Measurements from ENCODE around the gene GNPDA1.
A peak's percentile ranks its signal among the peaks of the same experiment; 100 is the strongest.

GNPDA1 gene

DNA sequence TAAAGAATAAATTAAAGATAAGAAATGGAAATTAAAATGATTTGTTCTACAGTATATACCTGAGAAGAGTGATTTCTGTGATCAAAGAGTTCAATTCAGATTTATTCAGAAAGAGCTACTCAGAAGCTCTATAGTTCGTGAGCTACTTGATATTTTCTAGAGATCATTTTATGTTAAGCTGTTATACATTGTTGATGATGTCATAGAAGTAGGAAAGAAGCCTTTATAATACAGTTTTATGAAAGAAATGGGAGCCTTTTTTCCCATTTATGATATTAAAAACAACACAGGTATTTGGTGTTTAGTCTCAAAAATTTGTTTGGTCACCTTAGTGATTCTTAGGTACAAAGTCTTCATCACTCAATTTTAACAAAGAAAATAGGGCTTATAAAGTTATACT, 23.1 kb downstream of the GNPDA1 start:
- DNase-seq = no peak

DNA sequence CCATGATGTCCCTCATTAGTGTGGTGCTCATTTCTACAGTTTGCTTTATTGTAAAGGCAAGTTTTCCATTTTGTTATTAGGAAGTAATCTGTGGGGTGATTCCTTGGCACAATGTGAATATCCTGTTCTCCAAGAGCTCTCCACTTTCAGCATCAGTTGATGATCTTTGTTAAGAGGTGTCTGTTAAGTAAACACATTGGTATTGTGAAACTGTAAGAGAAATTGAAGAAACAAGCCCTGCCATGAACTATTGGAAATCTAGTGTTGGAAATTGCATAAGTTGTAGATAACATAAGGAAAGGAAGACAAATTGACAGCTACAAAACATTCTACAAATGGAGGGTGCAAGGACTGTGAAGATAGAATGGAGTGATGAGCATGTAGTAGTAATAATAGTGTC, 26.8 kb downstream of the GNPDA1 start:
- DNase-seq = no peak

DNA sequence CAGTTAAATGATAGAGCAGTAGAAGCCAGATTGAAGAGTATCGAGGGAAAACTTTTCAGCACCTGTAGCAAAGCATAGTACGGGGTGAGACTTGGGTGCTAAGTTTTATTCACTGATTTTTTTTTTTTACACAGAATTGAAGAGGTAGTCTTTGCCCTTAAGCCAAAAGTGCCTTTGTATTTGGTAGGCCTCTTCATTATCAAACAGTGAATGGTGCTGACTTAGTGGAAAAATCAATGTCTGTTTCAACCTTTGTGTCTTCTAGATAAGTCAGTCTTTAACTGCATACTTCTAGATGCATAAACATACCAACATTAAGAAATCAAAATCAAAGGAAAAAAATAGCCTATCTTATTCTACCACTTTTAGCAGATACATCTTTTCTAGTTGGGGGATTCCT, 30.2 kb downstream of the GNPDA1 start:
- DNase-seq = no peak

DNA sequence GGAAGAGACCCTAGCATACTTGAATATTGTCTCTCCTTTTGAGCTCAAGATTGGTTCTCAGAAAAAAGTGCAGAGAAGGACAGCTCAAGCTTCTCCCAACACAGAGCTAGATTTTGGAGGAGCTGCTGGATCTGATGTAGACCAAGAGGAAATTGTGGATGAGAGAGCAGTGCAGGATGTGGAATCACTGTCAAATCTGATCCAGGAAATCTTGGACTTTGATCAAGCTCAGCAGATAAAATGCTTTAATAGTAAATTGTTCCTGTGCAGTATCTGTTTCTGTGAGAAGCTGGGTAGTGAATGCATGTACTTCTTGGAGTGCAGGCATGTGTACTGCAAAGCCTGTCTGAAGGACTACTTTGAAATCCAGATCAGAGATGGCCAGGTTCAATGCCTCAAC, 34.4 kb downstream of the GNPDA1 start:
- no peak for DNase-seq

DNA sequence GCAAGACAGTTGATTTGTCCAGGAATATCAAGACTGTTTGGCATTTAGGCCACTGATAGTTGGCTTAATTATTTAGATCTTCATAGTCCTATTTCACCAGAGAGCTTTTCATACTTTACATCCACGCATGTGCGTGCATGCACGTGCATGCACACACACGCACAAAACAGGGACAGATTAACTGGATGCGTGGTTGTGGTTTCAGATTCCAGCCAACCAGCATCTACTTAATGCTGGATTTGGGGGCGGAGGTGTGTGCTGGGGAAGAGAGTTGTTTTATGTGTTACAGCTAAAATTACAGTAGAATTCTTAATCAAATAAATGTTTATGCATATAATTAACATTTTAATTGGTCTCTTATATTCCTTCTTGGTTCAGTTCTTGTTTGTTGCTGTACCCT, 36.7 kb downstream of the GNPDA1 start:
- no peak for DNase-seq

DNA sequence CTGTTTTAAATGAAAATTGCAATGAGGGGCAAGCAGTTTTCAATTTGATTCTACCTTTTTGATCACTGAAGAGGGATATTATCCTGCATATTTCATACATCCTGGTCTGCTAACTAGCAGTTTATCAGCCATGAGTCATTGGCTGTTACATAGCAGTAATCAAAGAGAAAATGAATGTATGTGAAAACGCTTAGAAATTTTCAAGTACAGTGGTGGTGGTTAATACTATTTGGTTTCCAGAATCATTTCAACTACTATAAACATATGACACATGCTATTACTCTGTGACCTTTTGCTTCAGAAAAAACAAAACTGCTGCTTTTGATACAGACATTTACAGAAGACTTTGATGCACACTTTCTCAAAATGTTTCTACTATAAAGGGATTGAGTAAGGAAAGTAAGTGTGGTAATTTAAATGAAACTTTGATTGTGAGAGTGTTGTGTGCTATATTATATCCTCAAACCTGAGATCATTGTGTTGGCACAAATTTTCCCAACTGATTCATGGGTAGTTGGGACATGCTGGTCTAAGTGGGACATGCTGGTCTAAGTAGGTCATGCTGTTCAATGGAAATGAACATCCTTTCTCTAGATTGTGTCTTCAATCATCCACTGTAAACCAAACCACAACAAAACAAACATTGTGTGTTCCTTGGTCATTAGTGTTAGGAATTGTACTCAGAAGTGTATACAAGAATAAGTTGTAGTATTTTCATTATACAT, 38.8 kb downstream of the GNPDA1 start:
- no peak for DNase-seq

DNA sequence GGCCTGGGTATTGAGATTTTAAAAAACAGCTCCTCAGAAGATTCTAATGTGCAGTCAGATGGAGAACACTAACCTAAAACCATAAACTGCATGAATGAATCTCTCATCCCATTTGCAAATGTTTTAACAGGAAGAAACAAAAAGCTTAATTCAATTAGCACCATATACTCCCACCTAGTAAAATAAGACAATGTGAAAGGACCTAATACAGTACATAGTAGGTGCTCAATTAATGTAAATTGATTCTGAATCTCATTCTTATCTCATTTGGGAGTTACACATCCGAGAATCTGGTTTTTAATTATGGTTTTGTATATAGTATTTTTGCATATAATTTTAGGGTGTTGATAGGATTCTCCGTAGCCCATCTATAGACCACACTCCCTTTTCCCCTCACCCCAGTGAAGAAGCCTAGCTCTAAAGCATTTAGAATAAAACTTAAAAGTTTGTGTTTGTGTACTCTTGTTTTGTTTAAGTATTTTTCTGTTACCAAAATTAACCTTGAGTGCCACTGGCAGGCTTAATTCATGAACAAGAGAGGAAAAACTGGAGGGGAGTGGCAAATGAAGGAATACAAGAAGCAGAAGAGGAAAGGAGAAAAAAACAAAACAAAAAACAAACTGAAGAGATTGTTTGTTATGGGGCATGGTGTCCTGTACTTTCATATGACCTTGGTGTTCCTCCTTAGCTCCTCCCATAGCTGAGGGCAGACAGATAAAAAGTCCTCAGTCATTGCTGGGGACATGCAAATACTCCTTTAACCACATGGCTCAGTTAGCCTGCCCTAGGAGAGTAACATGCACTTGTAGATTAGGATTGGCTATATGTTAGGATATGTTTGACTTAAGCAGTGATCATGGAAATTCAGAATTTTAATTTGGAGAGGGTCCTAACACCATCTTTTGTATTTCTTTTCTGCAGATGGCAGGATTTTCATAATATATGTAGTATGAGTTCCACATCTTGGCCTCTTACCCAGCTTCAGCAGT, 42.8 kb downstream of the GNPDA1 start:
- no peak for DNase-seq

DNA sequence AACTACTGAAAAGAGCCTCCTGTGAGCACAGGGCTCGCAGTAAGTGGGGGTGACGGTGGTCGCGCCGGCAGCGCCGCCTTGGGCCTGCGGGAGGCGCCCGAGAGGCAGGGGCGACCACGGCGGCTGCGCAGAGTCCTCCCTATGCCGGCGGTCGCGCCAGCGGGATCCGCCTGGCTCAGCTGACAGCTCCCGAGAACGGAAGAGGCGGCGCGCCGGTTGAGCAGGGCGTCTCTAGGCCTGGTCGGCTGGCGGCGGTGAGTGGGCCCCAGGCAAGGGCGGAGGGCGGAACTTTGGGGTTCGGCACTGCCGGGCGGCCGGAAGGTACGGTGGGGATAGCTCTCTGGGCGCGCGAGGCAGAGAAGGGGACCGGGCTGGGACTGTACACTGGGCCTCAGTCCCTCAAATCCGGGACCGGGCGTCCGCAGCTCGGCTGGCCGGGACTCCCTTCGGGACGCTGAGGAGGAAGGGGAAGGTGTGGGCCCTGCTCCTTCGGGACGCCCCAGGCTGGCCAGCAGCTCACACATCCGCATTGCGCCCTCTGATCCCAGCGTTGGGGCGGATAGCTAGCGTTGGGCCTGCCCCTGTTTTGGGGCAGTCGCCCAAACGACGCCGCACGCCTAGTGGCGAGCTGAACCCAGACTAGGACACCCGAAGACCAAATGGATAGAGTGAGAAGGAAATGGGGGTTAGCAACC, 43.8 kb downstream of the GNPDA1 start, which contains the start of gene RNF14:
Gene RNF14 (plus strand): TSS at position 192 of the 695 bp plus-strand sequence. CDS start 4,484 bp downstream, outside the sequence.
- peak; percentile 72 to 89 for DNase-seq

DNA sequence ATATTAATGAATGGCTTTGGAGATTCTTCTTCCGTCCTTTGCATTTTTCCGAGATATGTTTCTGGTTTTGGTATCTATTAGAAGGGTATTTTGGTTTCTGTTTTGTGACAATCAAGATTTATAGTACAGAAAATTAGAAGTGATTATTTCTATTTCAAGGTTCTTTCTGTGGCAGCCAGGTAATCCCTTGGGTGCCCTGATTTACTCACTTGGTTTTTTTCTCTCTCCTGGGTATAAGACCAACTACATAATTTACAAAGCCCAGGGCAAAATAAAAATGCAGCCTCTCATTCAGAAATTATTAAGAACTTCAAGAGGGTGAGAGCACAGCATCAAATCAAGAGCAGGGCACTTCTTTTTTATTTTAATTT, 45.9 kb downstream of the GNPDA1 start:
- DNase-seq = no peak

DNA sequence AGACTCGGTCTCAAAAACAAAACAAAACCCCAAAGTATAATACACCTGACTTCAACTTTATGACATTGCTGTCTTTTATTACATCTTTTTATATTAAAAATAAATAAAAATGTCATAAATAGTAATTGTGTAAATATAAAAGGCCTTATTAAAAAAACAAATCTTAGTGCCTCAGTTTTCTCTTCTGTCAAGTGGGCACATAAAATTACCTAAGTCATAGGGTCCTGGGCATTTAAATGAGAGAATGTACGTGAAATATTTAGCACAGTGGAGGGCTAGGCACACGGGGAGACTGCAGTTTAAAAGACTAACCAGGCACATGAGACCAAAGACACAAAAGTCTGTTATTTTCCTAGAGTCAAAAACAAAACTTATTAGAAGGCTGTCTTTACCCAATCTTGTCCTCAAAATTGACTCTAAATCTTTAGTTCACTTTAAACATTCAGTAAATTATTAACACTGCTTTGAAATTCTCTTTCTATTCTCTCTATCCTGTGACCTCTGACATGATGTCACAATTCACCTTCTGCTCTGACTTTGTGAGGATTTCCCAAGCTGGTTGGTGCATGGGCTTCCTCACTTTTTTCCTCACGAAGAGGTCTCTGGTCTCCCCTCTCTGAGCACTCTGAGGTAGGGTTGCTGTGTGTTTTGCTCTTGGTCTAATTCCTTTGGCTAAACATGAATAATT, 46.4 kb downstream of the GNPDA1 start:
- no peak for DNase-seq

DNA sequence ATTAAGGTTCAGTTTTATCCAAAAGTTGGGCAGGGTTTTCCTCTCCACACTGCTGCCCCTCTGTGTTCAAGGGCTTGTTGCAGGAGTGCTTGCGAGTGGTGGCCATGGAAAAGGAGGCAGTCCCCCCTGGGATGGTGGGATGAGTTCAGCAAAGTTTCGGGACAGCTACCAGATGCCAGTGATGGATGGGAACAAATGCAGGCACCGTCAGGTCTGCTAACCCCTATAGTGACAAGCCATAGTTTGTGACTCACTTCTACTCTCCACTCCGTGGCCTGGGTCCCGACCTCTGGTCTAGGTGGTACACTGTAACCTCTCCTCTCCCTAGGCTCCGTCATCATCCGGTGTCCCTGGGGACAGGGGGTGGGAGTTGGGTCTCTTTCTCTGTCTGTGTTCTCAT, 47.8 kb downstream of the GNPDA1 start:
- DNase-seq = no peak

DNA sequence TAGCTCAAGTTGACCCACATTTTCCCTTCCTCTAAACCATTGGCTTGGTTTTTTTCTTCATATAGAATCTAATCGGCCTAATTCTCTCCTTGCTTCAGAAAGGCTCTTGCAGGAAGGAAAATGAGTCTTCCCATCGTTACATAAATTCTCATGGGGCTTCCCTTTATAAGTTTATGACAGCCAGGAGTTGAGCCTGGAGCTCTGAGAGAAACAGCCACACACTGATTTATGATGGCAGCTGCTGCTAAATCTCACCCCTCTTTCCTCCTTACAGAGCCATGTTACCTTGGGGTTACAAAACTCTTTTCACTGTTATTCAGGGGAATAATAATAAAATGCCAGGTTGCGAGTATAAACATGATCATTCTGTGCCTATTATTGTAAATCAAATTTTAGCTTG, 49.1 kb downstream of the GNPDA1 start:
- DNase-seq = no peak

DNA sequence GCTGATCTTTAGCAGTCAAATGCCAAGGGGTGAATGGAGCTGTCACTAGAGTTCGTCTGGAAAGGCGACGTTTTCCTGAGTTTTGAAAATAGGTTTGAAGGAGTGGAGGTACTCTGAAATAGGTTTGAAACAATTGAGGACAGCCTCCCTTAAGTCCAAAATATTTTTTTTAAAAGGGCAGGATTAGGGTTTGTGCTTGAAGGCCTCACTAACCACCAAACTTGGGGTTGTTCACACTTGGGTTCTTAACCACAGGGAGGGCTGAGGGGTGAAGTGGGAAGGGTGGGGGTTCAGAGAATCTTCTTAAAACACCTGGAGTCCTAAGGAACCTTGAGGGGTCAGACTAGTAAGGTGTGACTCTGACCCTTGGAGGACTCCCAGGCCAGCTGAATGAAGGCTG, 51.4 kb downstream of the GNPDA1 start:
- no peak for DNase-seq

DNA sequence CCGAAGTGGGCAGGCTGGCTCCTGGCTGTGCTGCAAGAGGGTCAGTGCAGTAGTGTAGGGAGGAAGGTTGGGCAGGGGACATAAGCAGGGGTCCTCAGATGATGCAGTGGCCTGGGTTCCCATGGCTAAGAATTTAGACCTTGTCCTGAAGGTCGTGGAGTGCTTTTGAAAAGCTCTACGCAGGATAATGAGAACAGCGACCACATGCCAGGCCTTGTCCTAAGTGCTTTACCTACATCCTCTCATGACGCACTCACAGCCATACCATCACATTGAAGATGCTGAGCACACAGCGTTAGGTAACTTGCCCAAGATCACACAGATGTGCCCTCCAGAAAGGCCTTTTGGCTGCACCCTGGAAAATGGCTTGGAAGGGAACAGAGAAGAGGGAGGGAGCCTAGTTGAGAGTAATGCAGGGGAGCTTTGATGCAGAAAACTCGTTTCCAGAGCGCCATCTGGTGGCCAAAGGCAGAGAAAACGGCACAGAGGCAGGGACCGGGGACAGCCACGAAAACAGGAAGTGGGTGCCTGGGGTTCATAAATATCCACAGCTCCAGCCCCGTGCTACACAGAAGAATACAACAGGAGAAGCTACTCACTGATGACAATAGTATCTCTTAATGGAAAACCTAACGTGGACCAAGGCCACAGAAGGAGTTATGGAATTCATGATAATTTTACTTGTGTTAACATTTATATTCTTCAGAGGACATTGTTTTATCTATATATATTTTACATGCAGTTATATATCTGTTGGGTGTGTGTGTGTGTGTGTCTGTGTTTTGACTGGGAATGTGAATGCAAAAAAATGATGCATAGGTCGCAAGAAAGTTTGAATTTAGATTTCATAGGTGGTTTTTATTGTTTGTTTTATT, 52.1 kb downstream of the GNPDA1 start:
- DNase-seq = peak; percentile 85 to 87

DNA sequence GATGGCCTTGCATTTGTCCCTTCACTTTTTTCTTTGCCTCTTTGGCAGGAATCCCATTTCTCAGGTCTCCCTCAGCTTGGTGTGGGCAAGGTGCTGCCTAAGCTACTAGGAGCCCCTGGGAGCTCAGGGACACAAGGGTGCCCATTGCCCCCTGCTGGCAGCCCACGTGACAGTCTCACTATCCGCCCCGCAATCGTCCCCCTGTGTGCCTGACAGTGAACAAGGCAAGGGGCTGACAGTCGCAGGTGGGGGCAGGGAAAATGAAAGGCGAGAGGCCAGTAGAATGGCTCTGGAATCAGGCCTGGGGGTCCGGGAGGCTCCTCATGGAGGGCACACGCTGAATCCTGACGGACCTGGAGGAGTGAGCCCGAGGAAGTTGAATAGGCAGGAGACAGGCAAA, 52.8 kb downstream of the GNPDA1 start:
- DNase-seq = peak in 1 of 2 experiments; percentile 43

DNA sequence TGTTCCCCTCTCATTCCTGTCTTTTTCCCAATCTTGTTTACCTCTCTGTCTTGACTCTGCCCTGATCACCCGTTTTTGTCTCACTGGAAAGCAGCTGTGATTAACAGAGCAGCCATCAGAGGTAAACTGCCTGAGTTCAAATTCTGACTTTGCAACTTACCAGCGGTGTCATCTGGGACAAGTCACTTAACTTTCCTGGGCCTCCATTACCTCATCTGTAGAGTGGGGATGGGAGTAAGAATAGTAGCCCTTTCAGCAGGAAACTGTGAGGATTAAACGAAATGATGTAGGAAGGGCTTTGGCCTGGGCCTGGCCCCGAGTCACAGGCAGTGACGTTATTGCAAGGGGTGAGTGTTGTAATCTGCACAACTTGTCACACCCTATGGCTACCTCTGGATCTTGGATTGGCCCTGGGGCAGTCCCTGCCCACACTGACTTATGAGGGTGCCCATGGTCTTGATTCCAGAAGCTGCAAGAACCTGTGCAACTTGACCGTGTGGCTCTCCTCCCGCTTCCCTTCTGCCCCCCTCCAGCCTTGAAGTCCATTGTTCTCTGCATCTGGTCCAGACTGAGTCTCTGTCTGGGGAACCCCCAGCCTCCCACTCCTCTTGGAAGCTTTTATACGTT, 54.2 kb downstream of the GNPDA1 start:
- no peak for DNase-seq

DNA sequence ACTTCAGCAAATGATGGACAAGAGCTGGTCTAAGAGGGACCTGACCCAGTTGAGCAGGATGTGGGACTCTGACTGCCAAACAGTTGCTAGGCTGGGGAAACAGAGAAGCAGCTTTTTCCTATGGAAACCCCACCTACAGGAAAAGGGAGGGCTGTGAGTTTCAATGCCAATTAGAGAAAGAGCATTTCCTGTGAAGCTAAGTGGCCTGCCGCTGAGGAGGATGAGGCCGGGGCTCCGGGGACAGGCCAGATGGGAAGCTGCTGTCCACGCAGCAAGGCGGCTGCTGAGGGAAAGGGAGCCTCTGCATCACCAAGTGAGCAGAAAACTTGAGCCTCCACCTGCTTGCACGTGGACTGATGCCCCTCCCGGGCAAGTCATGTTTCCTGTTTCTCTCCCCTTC, 54.7 kb downstream of the GNPDA1 start, which contains the start of gene PCDH12:
Gene PCDH12 (minus strand): TSS at position 90 of the 400 bp plus-strand sequence. CDS start 351 bp downstream, outside the sequence.
- DNase-seq = no peak

DNA sequence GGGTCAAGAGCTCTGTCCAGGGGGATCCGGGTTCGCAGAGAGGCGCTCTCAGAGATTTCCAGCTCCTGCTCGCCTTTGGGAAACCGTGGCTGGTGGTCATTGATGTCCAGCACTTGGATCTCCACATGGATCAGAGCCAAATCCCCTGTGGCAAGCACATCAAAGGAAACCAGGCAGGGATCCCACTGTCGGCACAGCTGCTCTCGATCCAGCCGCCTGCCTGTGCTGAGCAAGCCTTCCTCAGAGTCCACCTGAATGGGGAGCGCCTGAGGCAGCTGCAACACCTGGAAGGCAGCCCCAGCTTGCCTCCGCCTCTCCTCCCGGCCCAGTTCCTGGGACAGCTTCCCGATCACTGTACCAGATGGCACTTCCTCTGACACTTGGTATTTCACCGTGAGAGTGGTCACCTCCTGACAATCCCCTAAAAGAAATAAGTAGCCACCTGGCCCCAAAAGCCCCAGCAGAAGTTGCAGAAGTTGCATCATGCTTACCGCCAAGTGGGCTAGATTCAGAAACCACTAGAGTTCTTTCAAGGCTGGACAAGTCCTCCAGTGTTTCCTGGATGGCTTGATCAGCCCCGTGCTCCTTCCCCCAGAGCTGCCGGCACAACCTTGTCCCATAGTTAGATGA, 55.3 kb downstream of the GNPDA1 start:
- DNase-seq = peak in 1 of 2 experiments; percentile 12

DNA sequence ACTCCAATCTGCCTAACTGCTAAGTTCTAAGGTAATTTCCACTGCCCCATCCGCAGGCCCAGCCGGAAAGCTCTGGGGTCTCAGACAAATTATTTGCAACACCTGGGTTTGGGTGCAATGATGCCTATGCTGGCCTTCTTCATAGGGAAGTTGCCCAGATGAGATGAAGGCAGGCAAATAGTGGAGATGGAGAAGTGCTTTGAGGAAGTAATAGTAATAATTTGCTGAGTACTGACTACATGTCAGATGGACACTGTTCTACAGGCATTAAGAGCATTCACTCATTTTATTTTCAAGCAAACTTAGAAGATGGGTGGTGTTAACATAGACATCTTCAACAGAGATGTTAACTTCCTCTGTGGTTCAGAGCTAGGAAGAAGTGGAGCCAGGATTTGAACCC, 58.6 kb downstream of the GNPDA1 start:
- no peak for DNase-seq

DNA sequence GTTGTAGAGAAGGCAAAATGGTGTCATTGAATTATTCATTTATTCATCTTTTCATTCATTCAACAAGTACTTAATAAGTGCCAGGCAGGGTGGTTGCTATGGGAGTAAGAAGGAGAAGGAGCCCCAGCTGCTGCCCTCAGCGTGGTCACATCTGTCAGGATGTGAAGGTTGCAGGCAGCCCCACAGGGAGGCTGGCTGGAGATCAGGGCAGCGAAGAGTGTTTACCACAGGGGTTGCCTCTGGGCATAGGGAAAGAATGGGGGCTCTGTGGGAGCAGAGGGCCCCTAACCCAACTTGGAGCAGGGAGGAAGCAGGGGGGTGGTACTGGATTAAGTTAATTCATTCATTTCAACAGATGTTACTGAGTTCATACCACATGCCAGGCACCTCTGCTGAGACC, 60.8 kb downstream of the GNPDA1 start:
- no peak for DNase-seq

All from SHP77 (cell line).